Superior temporal gyrus (tissue), 1 donor: ENCODE measurements around the gene FOXO3.

Experiments
- DNase-seq: peaks from one replicate; pipeline ENCODE4 v3.0.0-alpha.2; 2016; ENCODE audit errors: extremely low spot score

Gene FOXO3

GRCh38 chr6:108574457-108575141 is 13.9 kb downstream of the FOXO3 start:
- no peak for DNase-seq

GRCh38 chr6:108575905-108576494 is 15.3 kb downstream of the FOXO3 start:
- no peak for DNase-seq

- DNase-seq: no peak
These were observed 16.0 kb downstream of the FOXO3 start for GRCh38 chr6:108576709-108577108.

GRCh38 chr6:108578166-108578565 is 17.4 kb downstream of the FOXO3 start:
- DNase-seq: no peak

- no peak for DNase-seq
These were observed 18.0 kb downstream of the FOXO3 start for GRCh38 chr6:108578595-108579327.

GRCh38 chr6:108579328-108579721 is 18.6 kb downstream of the FOXO3 start:
- DNase-seq: no peak

GRCh38 chr6:108580646-108581045 is 19.9 kb downstream of the FOXO3 start:
- peak; percentile 68 for DNase-seq

GRCh38 chr6:108581237-108581931 is 20.7 kb downstream of the FOXO3 start:
- no peak for DNase-seq

- no peak for DNase-seq
These were observed 21.3 kb downstream of the FOXO3 start for GRCh38 chr6:108581932-108582475.

GRCh38 chr6:108582618-108583017 is 21.9 kb downstream of the FOXO3 start:
- no peak for DNase-seq

- no peak for DNase-seq
These were observed 23.6 kb downstream of the FOXO3 start for GRCh38 chr6:108584323-108584722.

GRCh38 chr6:108585359-108585758 is 24.6 kb downstream of the FOXO3 start:
- no peak for DNase-seq

GRCh38 chr6:108585921-108586536 is 25.3 kb downstream of the FOXO3 start:
- no peak for DNase-seq

GRCh38 chr6:108587258-108588059 is 26.7 kb downstream of the FOXO3 start:
- peak; percentile 91 for DNase-seq

- DNase-seq: peak; percentile 73
These were observed 27.9 kb downstream of the FOXO3 start for GRCh38 chr6:108588586-108588985.

- peak; percentile 77 for DNase-seq
These were observed 28.6 kb downstream of the FOXO3 start for GRCh38 chr6:108589244-108589791.

GRCh38 chr6:108591040-108591816 is 30.5 kb downstream of the FOXO3 start:
- no peak for DNase-seq

- no peak for DNase-seq
These were observed 31.9 kb downstream of the FOXO3 start for GRCh38 chr6:108592371-108593337.
